ENCODE measurements around the gene ABHD8. TPM values are rescaled to one million over a fixed set of nuclear protein-coding genes. Genes with fewer than 3 reads are reported as not detected.

The ABHD8 gene
- total and polyA plus RNA-seq, 2 donors (not counting 1 experiment from before 2014, with no cell fraction given): 5.2 to 7.2 TPM

- H3K27me3 Mint-ChIP-seq: no peaks in the 10 kb centered on the region
- CTCF ChIA-PET: no interaction called here
- TF ChIP-seq CTCF (IDR thresholded peaks at IDR 0.05) (no peak), EZH2 (IDR thresholded peaks at IDR 0.05; ENCODE audit: borderline replicate concordance, insufficient read depth, low read depth, low read length, poor library complexity, severe bottlenecking) (no peak)
Observed at GRCh38 chr19:17300992-17301619, 2.1 kb downstream of the ABHD8 start.

GRCh38 chr19:17296976-17297375 lies 6.2 kb downstream of the ABHD8 start:
- no peaks in the 10 kb centered on the region for H3K27me3 Mint-ChIP-seq
- no peak overlapping the region for H3K4me2 ChIP-seq (replicated peaks; ENCODE audit: low read depth, low read length, poor library complexity, severe bottlenecking)
- no peaks in the 10 kb centered on the region for H3K36me3 ChIP-seq (replicated peaks in 1 of 2; ENCODE audit: control extremely low read depth in 1 of 2, control insufficient read depth in 1 of 2, extremely low read depth in 1 of 2, insufficient read depth in 2 of 2, low read length in 1 of 2)
- peaks cover 0 to 7% of the 10 kb centered on the region in 2 donors for H3K4me1 ChIP-seq (ENCODE audit: control insufficient read depth in 2 of 2, insufficient read depth in 2 of 2, low read length in 2 of 2)
- no peak for TF ChIP-seq EZH2 (IDR thresholded peaks at IDR 0.05; ENCODE audit: borderline replicate concordance, insufficient read depth, low read depth, low read length, poor library complexity, severe bottlenecking)
- no peak for TF ChIP-seq CTCF (IDR thresholded peaks at IDR 0.05)
- intact Hi-C loops (cut with micrococcal nuclease): no loop called here
- H3K27me3 ChIP-seq (replicated peaks in 1 of 4; ENCODE audit: control extremely low read depth in 1 of 4, control insufficient read depth in 3 of 4, insufficient read depth in 4 of 4, low read length in 3 of 4): no peaks in the 10 kb centered on the region
- H2AFZ ChIP-seq (ENCODE audit: insufficient read depth, low read depth, low read length, poor library complexity, severe bottlenecking): no peak overlapping the region
- peaks cover 1% of the 10 kb centered on the region for H3K79me2 ChIP-seq (ENCODE audit: control insufficient read depth, insufficient read depth, low read length)
- peaks cover 8% of the 10 kb centered on the region for H3K4me1 Mint-ChIP-seq
- ChIA-PET CTCF (interaction anchor here (1.5 to 2.0 kb wide), 2 partner anchors 14 to 88 kb away, joined by 6 to 10 read pairs; no protein-coding TSS in a partner anchor), POLR2A (no interaction called here)
- DNase-seq (no peak), ATAC-seq (ENCODE audit: low read depth) (no peak)
- no peak overlapping the region for H3K4me3 ChIP-seq (ENCODE audit: control extremely low read depth in 1 of 5, extremely low read depth in 1 of 5, insufficient read depth in 1 of 5, low read depth in 2 of 5, low read length in 4 of 5)
- no peaks in the 10 kb centered on the region for H4K20me1 ChIP-seq (ENCODE audit: control insufficient read depth, insufficient read depth, low read length, poor library complexity, severe bottlenecking)
- H3K9ac ChIP-seq (ENCODE audit: low read length): no peak overlapping the region
- H3K27ac Mint-ChIP-seq: no peak overlapping the region
- WGBS (ENCODE audit: insufficient coverage): 98% methylated on average over 5 of the region's 6 CpGs
- no peaks in the 10 kb centered on the region for H3K9me3 Mint-ChIP-seq (ENCODE audit: insufficient read depth)
- H3K27ac ChIP-seq (ENCODE audit: low read length in 2 of 2): no peak overlapping the region
- peaks cover 0 to 13% (median 0%) of the 10 kb centered on the region in 3 donors for H3K9me3 ChIP-seq (ENCODE audit: control extremely low read depth in 1 of 3, control insufficient read depth in 2 of 3, insufficient read depth in 1 of 3, low read length in 2 of 3)
- no peak overlapping the region for H3K4me3 Mint-ChIP-seq

More at GRCh38 chr19:17300992-17301619, 2.1 kb downstream of the ABHD8 start:
- no peak overlapping the region for H3K4me3 ChIP-seq (ENCODE audit: control extremely low read depth in 1 of 5, extremely low read depth in 1 of 5, insufficient read depth in 1 of 5, low read depth in 2 of 5, low read length in 4 of 5)
- no peaks in the 10 kb centered on the region for H3K27me3 ChIP-seq (replicated peaks in 1 of 4; ENCODE audit: control extremely low read depth in 1 of 4, control insufficient read depth in 3 of 4, insufficient read depth in 4 of 4, low read length in 3 of 4)
- no peak overlapping the region for H2AFZ ChIP-seq (ENCODE audit: insufficient read depth, low read depth, low read length, poor library complexity, severe bottlenecking)
- Mint-ChIP-seq H3K9me3 (ENCODE audit: insufficient read depth) (no peaks in the 10 kb centered on the region), H3K4me1 (peaks cover 31% of the 10 kb centered on the region), H3K27ac (no peak overlapping the region), H3K4me3 (no peak overlapping the region)
- no peak overlapping the region for H3K27ac ChIP-seq (ENCODE audit: low read length in 2 of 2)
- intact Hi-C loops (cut with micrococcal nuclease): loop anchor here (10.0 kb wide), 1 partner anchor 406 kb away; no protein-coding TSS in a partner anchor
- POLR2A ChIA-PET: no interaction called here
- ATAC-seq (ENCODE audit: low read depth) (no peak), DNase-seq (peak; percentile 17)
- no peak overlapping the region for H3K9ac ChIP-seq (ENCODE audit: low read length)
- no peak overlapping the region for H3K4me2 ChIP-seq (replicated peaks; ENCODE audit: low read depth, low read length, poor library complexity, severe bottlenecking)
- H3K79me2 ChIP-seq (ENCODE audit: control insufficient read depth, insufficient read depth, low read length): peaks cover 12% of the 10 kb centered on the region
- peaks cover 24 to 32% of the 10 kb centered on the region in 2 donors for H3K4me1 ChIP-seq (ENCODE audit: control insufficient read depth in 2 of 2, insufficient read depth in 2 of 2, low read length in 2 of 2)
- H4K20me1 ChIP-seq (ENCODE audit: control insufficient read depth, insufficient read depth, low read length, poor library complexity, severe bottlenecking): no peaks in the 10 kb centered on the region
- peaks cover 0 to 6% (median 0%) of the 10 kb centered on the region in 3 donors for H3K9me3 ChIP-seq (ENCODE audit: control extremely low read depth in 1 of 3, control insufficient read depth in 2 of 3, insufficient read depth in 1 of 3, low read length in 2 of 3)
- H3K36me3 ChIP-seq (replicated peaks in 1 of 2; ENCODE audit: control extremely low read depth in 1 of 2, control insufficient read depth in 1 of 2, extremely low read depth in 1 of 2, insufficient read depth in 2 of 2, low read length in 1 of 2): no peaks in the 10 kb centered on the region
- WGBS (ENCODE audit: insufficient coverage): 97% methylated on average over 51 of the region's 51 CpGs
